ENCODE measurements around the gene RBM7.

The RBM7 gene

DNA sequence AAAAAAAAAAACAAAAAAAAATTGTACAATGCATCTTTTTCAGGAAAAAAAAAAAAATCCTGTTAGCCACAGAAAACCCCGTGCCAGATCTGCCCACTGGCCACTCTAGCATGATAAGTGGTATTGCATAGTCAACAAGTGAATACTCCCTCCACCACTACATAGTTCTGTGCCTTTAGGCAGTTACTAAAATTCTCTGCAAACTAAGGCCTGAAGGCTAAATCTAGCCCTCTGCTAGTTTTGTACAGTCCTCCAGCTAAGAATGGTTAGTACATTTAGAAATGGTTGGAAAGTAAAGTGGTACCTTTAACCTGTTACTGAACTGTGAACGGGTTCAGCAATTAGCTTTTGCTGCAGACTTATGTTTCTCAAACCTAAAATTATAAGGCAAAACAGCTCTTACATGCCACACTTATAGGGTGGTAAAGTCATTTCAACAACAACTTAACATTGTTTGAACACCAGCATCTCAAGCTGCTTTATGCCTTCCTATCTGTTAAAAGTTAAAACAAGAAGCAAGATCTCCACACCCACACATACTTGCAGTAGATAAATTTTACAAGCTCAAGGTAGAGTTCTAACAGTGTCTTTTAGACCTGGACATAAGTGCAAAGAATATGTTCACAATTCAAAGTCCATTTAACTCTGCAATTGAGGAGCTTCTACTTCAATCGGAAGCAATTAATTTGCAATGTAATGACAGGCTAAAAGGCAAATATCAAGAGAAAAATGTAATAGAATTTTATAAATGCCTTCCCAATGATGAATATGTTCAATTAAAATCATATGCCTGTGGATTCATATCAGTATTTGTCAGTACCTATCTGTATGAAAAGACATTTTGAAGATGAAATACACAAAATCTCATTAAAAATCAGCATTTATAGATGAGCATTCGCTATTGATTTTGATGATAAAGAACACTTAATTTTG lies 7.5 kb upstream of the RBM7 start:
- H4K20me1 ChIP-seq = no peaks in the 10 kb centered on the region; a peak in 1 of 22 replicates
- H3K27me3 ChIP-seq = no peaks in the 10 kb centered on the region
- TF ChIP-seq Cebpa-rat (IDR thresholded peaks at IDR 0.05) = no peak
- peaks cover 0 to 16% (median 0%) of the 10 kb centered on the region in 10 experiments; a peak in 6 of 20 replicates for H3K4me1 ChIP-seq
- no peak overlapping the region for H3K4me2 ChIP-seq
- no peak overlapping the region for H3K9ac ChIP-seq
- H3K9me3 ChIP-seq (replicated peaks in 1 of 11) = no peaks in the 10 kb centered on the region
- no peak overlapping the region for H3K4me3 ChIP-seq
- H3K27ac ChIP-seq = no peak overlapping the region
- no peaks in the 10 kb centered on the region; a peak in 1 of 22 replicates for H3K36me3 ChIP-seq

DNA sequence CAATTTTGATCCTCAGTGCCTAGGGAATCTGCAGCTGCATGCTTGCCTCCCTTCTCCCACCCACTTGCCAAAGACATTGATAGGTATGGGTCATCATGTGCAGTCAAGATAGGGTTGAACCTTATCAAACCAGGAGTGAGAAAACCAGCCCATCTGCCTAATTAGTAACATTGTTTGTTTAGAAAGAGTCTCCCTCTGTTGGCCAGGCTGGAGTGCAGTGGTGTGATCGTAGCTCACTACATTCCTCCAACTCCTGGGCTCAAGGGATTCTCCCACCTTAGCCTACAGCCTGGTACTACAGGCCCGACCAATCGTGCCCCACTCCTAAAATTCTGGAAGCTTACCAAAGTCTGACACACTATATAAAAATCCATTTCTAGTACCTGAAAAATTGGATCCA lies 4.7 kb upstream of the RBM7 start:
- no peak for TF ChIP-seq Cebpa-rat (IDR thresholded peaks at IDR 0.05)
- Histone ChIP-seq H3K36me3 (no peaks in the 10 kb centered on the region; a peak in 1 of 22 replicates), H3K4me3 (no peak overlapping the region)

DNA sequence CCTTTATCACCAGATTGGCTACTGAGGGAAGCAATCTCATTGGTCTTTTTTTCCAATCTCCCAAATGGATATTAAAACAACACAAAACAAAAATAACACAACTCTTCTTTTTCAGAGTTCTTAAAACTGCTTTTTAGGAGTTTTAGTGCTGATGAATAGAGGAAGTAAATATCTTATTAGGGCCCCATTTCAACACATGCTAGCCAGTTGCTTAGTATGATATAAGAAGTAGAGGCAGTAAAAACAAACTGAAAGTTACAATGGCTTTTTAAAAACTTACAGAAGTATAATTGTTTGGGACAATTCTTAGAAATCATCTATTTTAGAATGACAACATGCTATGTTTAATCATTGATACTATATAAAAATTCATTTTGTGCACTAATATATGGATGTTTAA lies 3.5 kb upstream of the RBM7 start:
- no peak overlapping the region; a peak in 1 of 22 replicates for H3K9ac ChIP-seq
- H3K36me3 ChIP-seq = peaks cover 0 to under 1% (median 0%) of the 10 kb centered on the region in 11 experiments; a peak in 1 of 22 replicates
- H3K4me2 ChIP-seq = peak overlapping the region in 2 of 11 experiments; percentile 87 to 97; a peak in 4 of 22 replicates
- no peak for TF ChIP-seq Cebpa-rat (IDR thresholded peaks at IDR 0.05)
- no peak overlapping the region for H3K27ac ChIP-seq
- no peak overlapping the region for H3K4me3 ChIP-seq
- H3K27me3 ChIP-seq = no peaks in the 10 kb centered on the region
- no peaks in the 10 kb centered on the region for H3K9me3 ChIP-seq (replicated peaks in 1 of 11)
- H3K4me1 ChIP-seq = peaks cover 9 to 35% (median 19%) of the 10 kb centered on the region in 10 experiments
- peaks cover 0 to 8% (median 0%) of the 10 kb centered on the region in 11 experiments; a peak in 6 of 22 replicates for H4K20me1 ChIP-seq

More for the DNA sequence above, 4.7 kb upstream of the RBM7 start:
- H3K27ac ChIP-seq = no peak overlapping the region
- H4K20me1 ChIP-seq = no peaks in the 10 kb centered on the region; a peak in 1 of 22 replicates
- no peaks in the 10 kb centered on the region for H3K9me3 ChIP-seq (replicated peaks in 1 of 11)
- H3K9ac ChIP-seq = no peak overlapping the region
- H3K4me1 ChIP-seq = peaks cover 9 to 31% (median 14%) of the 10 kb centered on the region in 10 experiments
- no peaks in the 10 kb centered on the region for H3K27me3 ChIP-seq
- H3K4me2 ChIP-seq = no peak overlapping the region

DNA sequence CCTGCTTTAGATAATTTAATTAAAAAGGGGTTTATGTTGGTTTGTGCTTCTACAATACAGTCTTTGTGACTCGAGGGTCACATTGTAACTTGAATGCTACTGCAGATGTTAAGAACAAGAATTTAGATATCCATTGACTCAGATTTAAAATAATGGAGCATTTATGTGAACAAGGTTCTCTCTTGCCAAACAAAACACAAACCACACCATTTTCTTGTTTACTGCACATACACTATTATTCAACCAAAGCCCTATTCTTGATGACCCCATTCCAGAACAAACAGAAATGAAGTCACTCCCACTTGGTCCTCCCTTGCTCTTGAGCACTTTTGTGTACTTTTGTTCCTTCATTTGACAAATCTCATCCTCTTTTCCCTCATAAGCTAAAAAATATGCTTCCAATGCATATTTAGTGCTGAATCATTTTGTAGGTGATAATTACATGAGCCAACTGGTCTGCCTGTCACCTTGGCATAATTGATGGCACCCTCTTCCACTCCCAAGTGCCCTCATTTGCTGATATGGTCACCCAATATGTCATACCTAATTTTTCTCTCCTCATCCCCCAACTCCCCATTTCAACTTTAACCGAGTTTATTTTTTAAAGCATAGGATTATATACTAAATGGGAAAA lies 3.0 kb upstream of the RBM7 start:
- H3K36me3 ChIP-seq = peaks cover 0 to 6% (median 2%) of the 10 kb centered on the region in 11 experiments; a peak in 14 of 22 replicates
- H3K27ac ChIP-seq = no peak overlapping the region
- H3K9me3 ChIP-seq (replicated peaks in 1 of 11) = no peaks in the 10 kb centered on the region
- H3K4me1 ChIP-seq = peaks cover 9 to 41% (median 24%) of the 10 kb centered on the region in 10 experiments
- peaks cover 0 to 14% (median 3%) of the 10 kb centered on the region in 11 experiments; a peak in 9 of 22 replicates for H4K20me1 ChIP-seq
- no peaks in the 10 kb centered on the region for H3K27me3 ChIP-seq
- H3K4me2 ChIP-seq = peak overlapping the region in 3 of 11 experiments; percentile 24 to 97 (median 87); a peak in 6 of 22 replicates
- no peak for TF ChIP-seq Cebpa-rat (IDR thresholded peaks at IDR 0.05)
- H3K4me3 ChIP-seq = no peak overlapping the region
- H3K9ac ChIP-seq = no peak overlapping the region; a peak in 1 of 22 replicates

DNA sequence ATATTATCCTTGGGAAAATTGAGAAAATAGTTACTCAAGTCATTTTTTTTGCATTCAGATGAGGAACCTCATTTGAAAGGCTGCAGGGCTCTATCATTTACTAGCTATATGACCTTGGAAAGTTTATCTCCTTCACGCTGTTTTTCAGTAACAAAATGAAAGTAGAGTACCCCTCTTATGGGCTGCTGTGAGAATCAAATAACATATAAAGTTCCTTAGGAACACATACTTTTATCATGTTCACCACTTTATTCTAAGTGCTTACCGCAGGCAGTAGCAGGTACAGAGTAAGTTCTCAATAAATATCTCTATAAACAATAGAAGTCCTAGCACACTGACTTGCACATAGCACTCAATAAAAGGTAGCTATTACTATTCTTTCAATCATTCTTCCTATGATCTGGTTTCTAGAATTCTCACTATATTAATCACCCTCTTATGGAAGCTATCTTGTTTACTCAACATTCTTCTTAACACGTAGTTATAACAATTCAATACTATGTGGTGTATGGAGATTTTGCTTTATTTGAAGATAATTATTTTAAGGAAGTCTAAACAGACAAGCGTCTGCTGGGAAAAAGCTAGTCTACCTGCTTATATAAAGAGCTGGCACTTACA lies 2.1 kb upstream of the RBM7 start:
- Histone ChIP-seq H4K20me1 (peaks cover 0 to 23% (median 12%) of the 10 kb centered on the region in 11 experiments; a peak in 10 of 22 replicates), H3K27me3 (no peaks in the 10 kb centered on the region), H3K4me3 (peak overlapping the region in 7 of 10 experiments; percentile 80 to 98 (median 84); a peak in 9 of 20 replicates), H3K4me2 (peak overlapping the region; percentile 70 to 97 (median 92)), H3K9ac (peak overlapping the region in 2 of 11 experiments; percentile 96 to 97; a peak in 3 of 22 replicates), H3K9me3 (replicated peaks in 1 of 11) (no peaks in the 10 kb centered on the region), H3K27ac (no peak overlapping the region), H3K36me3 (peaks cover 8 to 13% (median 11%) of the 10 kb centered on the region in 11 experiments; a peak in 20 of 22 replicates), H3K4me1 (peaks cover 9 to 50% (median 28%) of the 10 kb centered on the region in 10 experiments)
- no peak for TF ChIP-seq Cebpa-rat (IDR thresholded peaks at IDR 0.05)

DNA sequence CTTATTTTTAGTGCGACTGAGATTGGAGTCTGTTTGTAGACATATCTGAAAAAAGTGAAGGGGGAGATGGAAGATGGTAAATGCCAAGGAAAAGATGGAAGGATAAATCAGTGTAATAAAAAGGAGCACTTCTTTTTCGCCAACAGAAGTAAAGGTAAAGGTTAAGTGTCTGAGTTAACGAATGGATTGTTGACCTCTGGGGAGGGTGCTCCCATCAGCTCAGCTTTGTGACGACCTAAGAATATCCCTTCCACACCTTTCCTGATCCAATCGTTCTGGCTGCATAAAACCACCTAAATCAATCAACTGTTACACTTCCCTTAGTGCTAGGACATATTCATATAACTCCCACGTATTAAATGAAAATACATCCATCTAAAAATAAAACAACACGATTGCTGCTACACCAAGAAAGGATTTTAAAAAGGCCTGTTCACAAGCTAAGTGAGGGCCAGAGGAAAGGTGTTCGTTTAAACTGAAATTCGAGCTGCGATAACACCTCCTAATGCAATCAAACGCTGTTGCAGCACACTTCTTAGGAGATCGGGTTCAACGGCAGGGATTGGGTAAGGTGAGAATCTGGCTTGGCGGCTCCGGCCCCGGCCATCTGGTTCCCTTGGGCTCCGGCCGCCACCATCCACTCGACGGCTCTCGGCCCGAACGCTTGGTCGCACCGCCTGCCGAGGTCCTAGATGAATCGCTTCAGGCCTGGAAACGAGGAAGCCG lies 813 bp upstream of the RBM7 start:
- Histone ChIP-seq H4K20me1 (peaks cover 5 to 35% (median 25%) of the 10 kb centered on the region in 11 experiments; a peak in 15 of 22 replicates), H3K4me2 (peak overlapping the region; percentile 70 to 97 (median 92)), H3K4me1 (peaks cover 9 to 56% (median 28%) of the 10 kb centered on the region in 10 experiments), H3K9ac (peak overlapping the region; percentile 92 to 98 (median 96)), H3K27me3 (no peaks in the 10 kb centered on the region), H3K9me3 (replicated peaks in 1 of 11) (no peaks in the 10 kb centered on the region), H3K36me3 (peaks cover 19 to 26% (median 23%) of the 10 kb centered on the region in 11 experiments), H3K4me3 (peak overlapping the region; percentile 78 to 98 (median 84)), H3K27ac (peak overlapping the region; percentile 94 to 99 (median 98))
- TF ChIP-seq Cebpa-rat (IDR thresholded peaks at IDR 0.05) = peak in 1 of 11 experiments; percentile 9; a peak in 1 of 22 replicates

DNA sequence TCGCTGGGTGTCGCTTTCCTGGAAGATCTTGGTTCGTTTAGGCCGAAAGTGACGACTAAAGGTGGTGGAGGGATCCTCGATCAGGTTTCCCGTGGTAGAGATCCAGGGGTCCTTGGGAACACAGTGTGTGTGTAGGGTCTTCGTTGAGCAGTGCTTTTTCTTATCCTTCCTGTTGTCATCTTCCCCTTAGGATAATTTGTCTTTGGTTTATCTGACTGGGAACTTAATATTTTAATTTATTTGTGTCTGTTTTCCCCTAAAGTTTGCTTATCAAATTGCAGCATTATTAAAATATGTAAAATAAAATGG lies 403 bp downstream of the RBM7 start:
- H3K9ac ChIP-seq = peak overlapping the region; percentile 92 to 98 (median 96)
- peaks cover 7 to 48% (median 37%) of the 10 kb centered on the region in 11 experiments; a peak in 16 of 22 replicates for H4K20me1 ChIP-seq
- peak overlapping the region; percentile 94 to 99 (median 98) for H3K27ac ChIP-seq
- TF ChIP-seq Cebpa-rat (IDR thresholded peaks at IDR 0.05) = peak in 4 of 11 experiments; percentile 60 to 85 (median 72); a peak in 9 of 22 replicates
- H3K9me3 ChIP-seq (replicated peaks in 1 of 11) = no peaks in the 10 kb centered on the region; a peak in 1 of 22 replicates
- peak overlapping the region; percentile 75 to 94 (median 83); a peak in 21 of 22 replicates for H3K4me2 ChIP-seq
- peaks cover 9 to 56% (median 28%) of the 10 kb centered on the region in 10 experiments for H3K4me1 ChIP-seq
- peaks cover 31 to 38% (median 36%) of the 10 kb centered on the region in 11 experiments for H3K36me3 ChIP-seq
- peak overlapping the region; percentile 78 to 98 (median 84) for H3K4me3 ChIP-seq
- H3K27me3 ChIP-seq = no peaks in the 10 kb centered on the region

DNA sequence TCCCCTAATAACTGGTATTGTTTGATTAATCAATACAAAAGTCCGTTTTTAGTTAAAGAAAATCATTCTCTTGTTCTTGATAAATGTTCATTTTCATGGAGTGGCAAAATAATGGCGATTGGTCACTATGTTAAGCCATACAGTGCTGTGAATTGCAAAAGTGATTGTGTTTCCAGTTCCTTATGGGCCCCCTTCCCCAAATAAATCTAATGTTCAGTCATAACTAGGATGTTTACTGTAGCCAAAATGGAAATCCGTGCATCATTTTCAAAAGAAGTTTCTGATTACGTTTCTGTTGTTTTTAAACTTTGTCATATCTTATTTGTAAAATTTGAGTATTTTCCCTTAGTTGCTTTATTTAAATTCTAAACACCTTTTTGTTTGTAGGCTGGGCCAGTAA lies 845 bp downstream of the RBM7 start:
- TF ChIP-seq Cebpa-rat (IDR thresholded peaks at IDR 0.05) = no peak
- Histone ChIP-seq H3K4me2 (peak overlapping the region; percentile 75 to 94 (median 83)), H3K4me3 (peak overlapping the region; percentile 78 to 98 (median 84)), H3K4me1 (peaks cover 9 to 56% (median 28%) of the 10 kb centered on the region in 10 experiments), H3K9me3 (replicated peaks in 1 of 11) (no peaks in the 10 kb centered on the region; a peak in 2 of 22 replicates), H3K27me3 (no peaks in the 10 kb centered on the region), H3K9ac (peak overlapping the region; percentile 92 to 98 (median 96)), H3K27ac (peak overlapping the region; percentile 94 to 99 (median 98); a peak in 21 of 22 replicates), H3K36me3 (peaks cover 36 to 42% (median 40%) of the 10 kb centered on the region in 11 experiments), H4K20me1 (peaks cover 7 to 52% (median 38%) of the 10 kb centered on the region in 11 experiments; a peak in 16 of 22 replicates)

Measured in BLaER1 treated with 17β-estradiol and CSF1 and Interleukin-3, amounts not matched to agents 10 nM and 100 nM (cell line).